HG02623 (cell line): ENCODE results near the gene NEGR1.

Source experiments
- ATAC-seq: cut with Tn5 transposase; IDR thresholded peaks from one replicate; pipeline ENCODE4 v1.9.1; 2021; ENCODE audit warnings: moderate library complexity; ENCODE audit not compliant: unreplicated experiment

NEGR1 gene

GRCh38 chr1:71647513-71648300 is 634.6 kb downstream of the NEGR1 start:
- ATAC-seq = no peak

GRCh38 chr1:71645015-71645414 is 637.3 kb downstream of the NEGR1 start:
- no peak for ATAC-seq

GRCh38 chr1:71641903-71642302 is 640.4 kb downstream of the NEGR1 start:
- no peak for ATAC-seq

DNA sequence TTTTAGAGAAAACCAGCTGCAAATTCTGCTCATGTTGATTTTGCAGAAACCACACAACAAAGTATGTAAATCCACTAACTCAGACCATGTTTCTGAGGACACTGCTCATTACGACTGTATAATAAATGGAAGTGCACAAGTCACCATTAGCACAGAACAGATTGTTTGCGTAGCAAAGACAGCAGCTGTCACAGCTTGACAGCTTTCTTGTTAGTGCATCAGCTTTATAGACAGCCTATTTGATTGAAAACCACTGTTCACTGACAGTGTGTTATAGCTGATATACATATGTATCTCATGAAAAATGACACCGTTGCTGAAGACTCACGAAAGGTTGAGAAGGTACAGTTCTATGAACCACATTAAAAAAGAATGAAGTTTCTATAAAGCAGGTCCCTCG is 641.3 kb downstream of the NEGR1 start:
- ATAC-seq = no peak

- ATAC-seq = no peak
These were observed 642.2 kb downstream of the NEGR1 start for GRCh38 chr1:71640116-71640515.

DNA sequence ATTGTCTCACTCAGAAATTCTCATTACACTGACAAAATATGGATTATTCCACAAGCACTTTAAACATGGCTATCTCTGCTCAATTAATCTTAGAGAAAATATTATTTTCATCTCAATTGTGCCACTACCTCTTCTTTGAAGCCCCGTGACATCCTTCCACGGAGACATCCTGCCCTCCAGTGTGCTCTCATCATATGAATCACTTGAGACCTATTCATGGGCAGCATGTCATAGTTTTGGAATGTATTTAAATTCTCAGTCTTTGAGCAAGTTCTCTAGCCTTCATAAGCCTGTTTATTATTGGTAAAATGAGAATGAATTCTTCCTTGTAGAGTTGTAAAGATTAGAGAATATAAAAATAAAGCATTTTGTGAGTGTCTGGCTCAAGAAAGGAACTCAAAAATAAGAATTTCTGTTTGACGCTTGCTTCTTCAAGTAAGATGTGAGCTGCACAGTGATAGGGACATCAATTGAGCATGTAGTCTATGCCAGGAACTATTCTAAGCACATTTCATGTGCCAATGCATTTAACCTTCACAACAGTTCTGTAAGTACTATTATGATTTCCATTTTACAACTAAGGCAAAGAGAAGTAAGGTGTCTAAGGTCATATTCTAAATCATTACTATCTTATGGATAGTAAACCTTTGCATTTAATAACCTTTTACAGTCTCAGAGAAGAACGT is 644.1 kb downstream of the NEGR1 start:
- ATAC-seq = no peak

DNA sequence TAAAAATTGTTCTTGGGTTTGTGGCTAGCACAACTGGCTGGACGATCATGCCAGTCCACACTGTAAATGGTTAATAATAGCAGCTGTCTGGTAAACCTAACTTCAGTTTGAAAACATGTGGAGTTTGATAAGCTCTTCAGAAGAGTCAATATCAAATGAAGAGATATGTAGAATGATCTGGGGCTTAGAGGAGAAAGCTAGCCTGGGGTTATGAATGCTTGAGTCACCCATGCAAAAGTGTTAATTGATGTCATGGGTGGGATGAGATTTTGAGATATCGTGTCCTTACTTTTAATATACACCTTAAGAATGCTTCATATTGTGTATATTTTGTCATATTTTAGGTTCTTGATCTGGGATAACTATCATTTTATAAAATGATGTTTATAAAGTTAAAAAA is 646.8 kb downstream of the NEGR1 start:
- no peak for ATAC-seq

DNA sequence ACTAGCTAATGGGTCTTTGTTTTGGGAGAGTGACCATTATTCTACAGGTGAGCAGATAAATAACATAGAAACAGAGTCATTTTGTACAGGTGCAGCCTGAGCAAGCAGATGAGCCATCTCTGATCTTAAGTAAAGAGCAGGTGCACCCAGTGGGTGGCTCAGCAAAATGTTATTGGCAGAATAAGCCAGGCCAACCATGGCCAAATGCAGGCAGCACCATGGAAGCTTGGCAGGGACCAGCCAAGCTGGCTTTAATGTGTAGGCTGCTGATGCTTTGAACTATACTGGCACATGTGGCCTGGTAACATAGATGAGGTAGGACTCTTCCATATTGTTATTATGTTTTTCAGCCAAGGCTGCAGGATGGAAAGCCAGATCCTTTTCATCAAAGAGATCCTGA is 648.2 kb downstream of the NEGR1 start:
- no peak for ATAC-seq

- ATAC-seq = no peak
These were observed 652.3 kb downstream of the NEGR1 start for GRCh38 chr1:71630073-71630472.

DNA sequence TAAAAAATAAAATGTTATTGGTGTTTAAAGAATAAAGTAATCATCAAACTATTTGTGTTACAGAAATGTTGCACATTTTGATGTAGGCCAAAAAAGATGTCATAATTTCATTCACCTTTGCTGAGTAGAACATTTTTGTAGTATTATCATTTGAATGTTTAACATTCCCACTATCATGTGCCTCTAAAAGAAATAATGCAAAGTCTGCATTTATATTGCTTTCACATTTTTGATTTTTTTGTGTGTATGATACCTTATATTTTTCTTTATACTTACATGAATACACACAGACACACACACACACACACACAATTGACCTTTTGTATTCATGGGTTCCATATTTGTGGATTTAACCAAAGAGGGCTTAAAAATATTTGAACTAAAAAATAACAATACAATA is 657.3 kb downstream of the NEGR1 start:
- ATAC-seq = no peak

DNA sequence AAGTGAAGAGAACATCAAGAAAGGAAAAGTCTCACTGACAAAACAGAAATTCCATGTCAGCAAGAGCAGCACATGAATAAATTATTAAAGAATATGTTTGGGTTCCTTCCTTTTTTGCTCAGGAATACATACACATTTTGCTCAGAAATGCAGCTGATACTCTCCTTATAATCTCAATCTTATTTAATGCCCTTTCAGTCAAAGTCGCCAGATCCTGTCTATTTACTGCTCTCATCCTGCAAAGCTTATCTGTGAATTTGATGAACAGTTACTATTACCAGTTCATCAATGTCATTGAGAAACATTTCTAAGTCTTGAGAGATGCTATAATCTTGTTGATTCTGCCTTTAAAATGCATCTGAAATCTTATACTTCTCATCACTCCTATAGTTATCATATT is 658.5 kb downstream of the NEGR1 start:
- ATAC-seq = no peak

- ATAC-seq = no peak
These were observed 660.6 kb downstream of the NEGR1 start for GRCh38 chr1:71621785-71622184.

DNA sequence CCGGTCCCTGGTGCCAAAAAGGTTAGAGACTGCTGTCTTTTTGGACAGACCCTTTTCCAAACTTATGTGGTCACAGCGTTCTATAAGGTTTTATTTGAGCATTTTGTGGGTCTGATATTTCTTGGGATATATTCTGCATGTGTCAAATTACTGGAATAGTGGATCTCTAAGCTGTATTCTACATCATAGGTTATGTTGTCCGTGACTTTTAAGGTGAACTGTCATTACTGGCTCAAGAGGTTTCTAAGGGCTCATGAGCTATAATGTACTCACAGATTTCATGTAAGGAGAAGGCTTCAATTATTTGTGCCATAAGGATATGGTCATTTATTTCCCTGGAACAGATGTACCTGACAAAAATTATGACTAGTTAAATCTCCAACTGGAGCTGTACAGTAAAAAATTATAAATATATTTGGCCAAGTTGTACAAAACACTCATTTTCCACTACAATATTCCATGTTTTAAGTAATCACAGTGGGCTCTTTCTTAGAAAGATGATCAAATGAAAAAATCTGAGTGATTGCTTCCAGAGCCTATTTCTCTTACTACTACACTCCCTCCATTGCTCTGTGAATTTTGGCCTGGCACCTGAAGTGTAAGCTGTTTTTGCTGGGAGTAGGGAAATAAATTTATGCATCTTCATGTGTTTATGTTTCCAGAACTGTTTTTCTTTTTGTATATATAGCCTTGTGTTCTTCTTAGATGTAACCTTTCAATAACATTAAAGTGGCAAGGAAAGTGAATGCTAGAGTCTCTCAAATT is 663.4 kb downstream of the NEGR1 start:
- ATAC-seq = no peak

GRCh38 chr1:71618191-71618590 is 664.1 kb downstream of the NEGR1 start:
- no peak for ATAC-seq

- ATAC-seq = no peak
These were observed 671.9 kb downstream of the NEGR1 start for GRCh38 chr1:71610476-71610875.

DNA sequence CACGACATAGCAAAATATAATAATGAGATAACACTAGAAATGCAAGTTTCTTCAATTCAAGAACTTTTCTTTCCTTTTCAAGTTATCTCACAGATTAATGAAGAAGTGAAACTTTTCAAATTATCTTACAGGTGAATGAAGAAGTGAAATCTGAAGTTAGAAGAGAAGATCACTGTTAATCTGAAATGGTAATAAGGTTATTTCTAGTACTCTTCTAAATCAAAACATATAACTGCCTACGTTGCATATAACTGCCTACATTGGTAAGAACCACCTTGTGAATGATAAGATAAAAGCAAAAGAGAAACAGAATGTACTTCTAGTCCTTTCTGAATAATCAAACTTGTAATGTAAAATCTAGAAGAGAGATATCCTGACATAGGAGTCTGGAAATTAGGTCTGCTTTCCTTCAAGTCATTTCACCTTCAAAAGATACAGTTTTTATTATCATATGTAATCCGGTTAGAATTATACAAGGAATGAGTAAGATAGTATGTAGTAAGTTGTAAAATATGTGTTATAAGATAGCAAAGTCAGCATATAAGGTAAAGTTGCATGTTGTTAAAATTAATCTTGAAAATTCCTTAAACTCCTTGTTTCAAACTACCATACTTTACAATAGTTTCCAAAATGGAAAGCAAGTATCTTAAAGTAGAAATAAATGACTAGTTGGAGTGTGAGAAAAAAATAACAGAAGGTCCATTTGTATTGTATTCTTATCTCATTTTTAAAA is 679.1 kb downstream of the NEGR1 start:
- no peak for ATAC-seq

DNA sequence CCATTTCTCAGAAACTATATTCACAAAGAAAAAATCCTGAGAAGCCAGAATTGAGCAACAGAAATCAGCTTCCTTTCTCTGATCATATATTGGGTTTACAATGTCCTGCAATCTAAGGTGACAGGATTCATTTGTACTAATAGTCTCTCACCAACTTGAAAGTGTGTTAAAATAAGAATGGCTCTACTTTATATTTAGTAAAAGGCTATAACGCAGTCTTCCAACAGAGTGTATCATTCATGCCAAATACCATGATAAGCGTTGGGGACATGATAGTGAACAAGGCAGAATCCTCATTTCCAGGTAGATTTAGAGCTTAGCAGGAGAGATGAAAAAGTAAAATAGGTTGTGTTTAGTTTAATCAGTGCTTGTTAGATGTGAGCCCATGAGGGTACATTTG is 682.3 kb downstream of the NEGR1 start:
- no peak for ATAC-seq

GRCh38 chr1:71599306-71599705 is 683.0 kb downstream of the NEGR1 start:
- no peak for ATAC-seq

- ATAC-seq = no peak
These were observed 688.8 kb downstream of the NEGR1 start for GRCh38 chr1:71593523-71593922.

DNA sequence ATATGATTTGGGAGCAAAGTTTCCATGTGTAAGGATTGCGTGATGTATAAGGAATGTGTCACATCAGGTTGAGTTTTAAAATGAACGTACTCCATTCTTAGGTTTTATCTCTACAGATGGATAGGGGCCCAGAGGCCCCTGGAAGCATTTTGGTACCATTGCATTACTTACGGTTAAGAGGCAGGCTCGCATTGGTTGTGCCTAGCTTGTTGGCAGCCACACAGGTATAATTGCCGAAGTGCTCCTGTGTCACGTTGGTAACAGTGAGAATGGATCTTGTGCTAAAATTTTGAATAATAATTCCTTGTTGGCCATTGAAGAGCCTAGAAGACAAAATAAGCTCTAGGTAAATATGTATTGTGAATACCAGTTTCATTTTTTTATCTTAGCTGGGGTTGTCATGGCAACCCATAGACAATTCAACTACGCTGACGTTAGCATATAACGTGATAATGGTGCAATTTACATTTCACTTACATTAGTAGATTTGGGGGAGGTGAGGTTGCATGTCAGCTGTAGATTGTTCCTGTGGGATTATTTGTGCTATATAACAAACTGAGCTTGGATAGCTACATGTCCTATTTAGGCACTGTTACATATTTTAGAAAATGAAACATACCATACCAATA is 689.6 kb downstream of the NEGR1 start:
- ATAC-seq = no peak

DNA sequence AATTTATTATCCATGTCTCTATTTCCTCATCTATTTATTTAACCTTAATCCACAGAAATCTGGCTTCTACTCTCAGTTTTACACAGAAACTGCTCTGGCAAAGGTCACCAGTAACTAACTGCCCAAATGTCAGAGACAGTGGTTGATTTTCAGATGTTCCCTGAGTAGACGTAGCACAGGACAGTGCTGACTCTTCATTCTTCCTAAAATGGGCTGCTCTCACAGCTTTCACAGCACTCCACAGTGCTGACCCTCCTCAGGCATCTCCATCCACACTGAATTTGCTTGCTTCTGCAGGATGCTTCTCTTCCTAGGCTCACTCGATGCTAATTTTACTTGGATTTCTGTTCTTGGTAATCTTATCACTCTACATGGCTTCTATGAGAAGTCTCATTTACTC is 693.3 kb downstream of the NEGR1 start:
- no peak for ATAC-seq
